Testis (tissue), 3 donors: ENCODE results near the gene SLC6A12. TPM values are rescaled to one million over a fixed set of nuclear protein-coding genes. Genes with fewer than 3 reads are reported as not detected.

Source experiments
- DNase-seq: peaks from one replicate; pipeline ENCODE4 v3.0.0-alpha.2; 2019
- H3K27ac ChIP-seq, 2 donors: fragments of 200-600 bp; sonication (generic); one replicate each; pipeline ENCODE4 v1.5.1; 2019
- H3K27me3 ChIP-seq: fragments of 200-600 bp; sonication (generic); one replicate; pipeline ENCODE4 v1.5.1; 2019
- H3K36me3 ChIP-seq: fragments of 200-600 bp; sonication (generic); one replicate; pipeline ENCODE4 v1.5.1; 2017; ENCODE audit warnings: low read depth; ENCODE audit errors: missing control alignments
- H3K4me1 ChIP-seq: fragments of 200-600 bp; sonication (generic); one replicate; pipeline ENCODE4 v1.5.1; 2019
- H3K4me3 ChIP-seq, 2 donors: fragments of 200-600 bp; sonication (generic); one replicate each; pipeline ENCODE4 v1.5.1; 2017 to 2019
- H3K9me3 ChIP-seq: fragments of 200-600 bp; sonication (generic); one replicate; pipeline ENCODE4 v1.5.1; 2017
- POLR2A ChIP-seq: fragments of 450-650 bp; IDR thresholded peaks from one replicate; pipeline ENCODE4 v1.6.1; 2017; ENCODE audit warnings: antibody characterized with exemption, mild to moderate bottlenecking, moderate library complexity
- WGBS, 2 donors: methylation state at CpG; one replicate each; pipeline ENCODE4 v1.1.5; 2018; 5-methylcytosine and 5-hydroxymethylcytosine counted together
- intact Hi-C: fragments of 100-400 bp; cut with DNase I; formaldehyde crosslinking; loops from one replicate; pipeline ENCODE4 v1.15.1; 2023; ENCODE audit warnings: low total_unique reads
- polyA plus RNA-seq: library from polyadenylated mRNA; stranded (reverse); fragments of 350-450 nt; fragmentation: Illumina TruSeq; extraction: RNeasy Lipid Tissue Mini Kit (QIAGEN cat#74804); gene quantifications from one replicate; pipeline ENCODE4 v1.2.3, GENCODE V29; 2014; ENCODE audit warnings: low read depth, low replicate concordance; ENCODE audit not compliant: insufficient read depth
- total RNA-seq, 2 donors: library from RNA; depleted of rRNA; stranded (reverse); fragments of >200 nt; gene quantifications; one replicate each; pipeline ENCODE4 v1.2.3, GENCODE V29; 2016
- TF ChIP-seq, protein P1 (sequence below), 3 experiments: fragments of 450-650 bp in 2 of 3; fragments of 200-600 bp in 1 of 3; sonication (generic) in 1 of 3; IDR thresholded peaks; one replicate each; pipeline ENCODE4 v1.5.1; 2016 to 2019; ENCODE audit warnings: antibody characterized with exemption in 3 of 3, mild to moderate bottlenecking in 2 of 3, moderate library complexity in 1 of 3

SLC6A12 gene
- total and polyA plus RNA-seq, 3 donors from 2014 or later, result 3.8 to 12.5 (median 6.4) TPM

DNA sequence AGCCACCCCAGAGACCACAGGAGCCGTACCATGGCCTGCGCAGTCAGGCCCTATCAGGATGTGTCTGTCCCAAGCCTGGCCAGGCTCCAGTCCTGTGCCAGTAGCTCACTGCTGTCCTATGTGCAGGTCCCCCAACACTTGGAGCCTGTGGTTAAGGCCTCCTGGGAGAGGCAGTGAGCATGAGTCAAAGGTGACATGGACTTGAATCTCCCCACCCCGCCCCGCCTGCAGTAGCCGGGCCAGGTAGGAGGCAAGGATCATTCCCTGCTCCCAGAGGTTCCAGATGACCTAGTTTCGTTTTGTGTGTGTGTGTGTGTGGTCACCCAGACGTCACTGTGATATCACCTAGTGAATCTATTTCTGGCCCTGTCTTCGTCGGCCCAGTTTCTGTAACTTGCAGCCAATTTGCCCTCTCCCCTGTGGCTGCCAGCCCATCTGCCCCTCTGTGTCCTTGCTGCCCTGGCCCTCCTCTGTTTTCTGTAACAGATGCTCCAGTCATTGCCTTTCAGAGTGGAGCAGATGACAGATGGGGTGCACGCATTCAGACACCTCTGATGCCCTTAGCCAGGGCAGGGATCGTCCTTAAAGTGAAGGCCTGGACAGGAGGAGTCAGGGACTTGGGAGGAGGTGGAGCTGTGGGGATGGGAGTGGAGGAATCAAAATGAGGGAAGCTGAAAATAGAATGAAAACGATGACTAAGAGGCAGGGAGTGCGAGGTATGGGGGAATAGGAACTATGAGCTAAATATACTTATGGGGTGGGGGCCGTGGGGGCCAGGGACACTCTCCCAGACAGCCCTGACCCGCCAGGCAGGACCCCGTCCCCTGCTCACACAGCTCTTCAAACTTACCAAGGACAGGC is 37.4 kb downstream of the SLC6A12 start:
- 56 to 69% methylated on average over 14 to 16 of the region's 16 CpGs for WGBS, 2 donors
- no peak overlapping the region for H3K4me3 ChIP-seq
- DNase-seq, result peak; percentile 69
- no peaks in the 10 kb centered on the region for H3K27me3 ChIP-seq
- no peaks in the 10 kb centered on the region for H3K9me3 ChIP-seq
- H3K36me3 ChIP-seq, result no peaks in the 10 kb centered on the region
- intact Hi-C loops, result no loop called here
- H3K4me1 ChIP-seq, result peaks cover 75% of the 10 kb centered on the region
- H3K27ac ChIP-seq, result peak overlapping the region; percentile 19 to 38
- TF ChIP-seq POLR2A, result no peak
- TF ChIP-seq, protein P1, sequence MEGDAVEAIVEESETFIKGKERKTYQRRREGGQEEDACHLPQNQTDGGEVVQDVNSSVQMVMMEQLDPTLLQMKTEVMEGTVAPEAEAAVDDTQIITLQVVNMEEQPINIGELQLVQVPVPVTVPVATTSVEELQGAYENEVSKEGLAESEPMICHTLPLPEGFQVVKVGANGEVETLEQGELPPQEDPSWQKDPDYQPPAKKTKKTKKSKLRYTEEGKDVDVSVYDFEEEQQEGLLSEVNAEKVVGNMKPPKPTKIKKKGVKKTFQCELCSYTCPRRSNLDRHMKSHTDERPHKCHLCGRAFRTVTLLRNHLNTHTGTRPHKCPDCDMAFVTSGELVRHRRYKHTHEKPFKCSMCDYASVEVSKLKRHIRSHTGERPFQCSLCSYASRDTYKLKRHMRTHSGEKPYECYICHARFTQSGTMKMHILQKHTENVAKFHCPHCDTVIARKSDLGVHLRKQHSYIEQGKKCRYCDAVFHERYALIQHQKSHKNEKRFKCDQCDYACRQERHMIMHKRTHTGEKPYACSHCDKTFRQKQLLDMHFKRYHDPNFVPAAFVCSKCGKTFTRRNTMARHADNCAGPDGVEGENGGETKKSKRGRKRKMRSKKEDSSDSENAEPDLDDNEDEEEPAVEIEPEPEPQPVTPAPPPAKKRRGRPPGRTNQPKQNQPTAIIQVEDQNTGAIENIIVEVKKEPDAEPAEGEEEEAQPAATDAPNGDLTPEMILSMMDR (IDR thresholded peaks at IDR 0.05), result no peak

DNA sequence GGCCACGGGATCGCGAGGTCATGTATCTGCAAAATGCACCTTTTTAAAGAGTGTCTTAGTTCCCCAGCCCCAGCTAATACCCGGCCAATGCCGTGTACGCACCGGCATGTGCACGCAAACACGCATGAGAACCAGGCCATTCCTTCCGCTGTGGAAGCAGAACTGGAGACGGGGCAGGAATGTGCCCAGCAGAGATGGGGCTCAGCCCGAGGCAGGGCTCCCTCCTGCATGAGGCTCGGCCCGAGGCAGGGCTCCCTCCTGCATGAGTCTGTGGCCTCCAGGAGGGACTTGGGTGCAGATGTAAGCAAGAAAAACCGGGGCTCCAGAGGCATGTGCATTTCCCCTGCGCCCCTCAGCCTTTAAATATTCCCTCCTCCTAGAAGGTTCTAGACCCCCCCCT is 38.2 kb downstream of the SLC6A12 start:
- H3K4me1 ChIP-seq, result peaks cover 78% of the 10 kb centered on the region
- peak overlapping the region; percentile 19 to 38 for H3K27ac ChIP-seq
- no peaks in the 10 kb centered on the region for H3K9me3 ChIP-seq
- no peak overlapping the region for H3K4me3 ChIP-seq
- WGBS, 2 donors, result 78 to 88% methylated on average over 8 to 16 of the region's 16 CpGs
- TF ChIP-seq, protein P1 (IDR thresholded peaks at IDR 0.05), result no peak
- no peak for TF ChIP-seq POLR2A
- H3K36me3 ChIP-seq, result no peaks in the 10 kb centered on the region
- no peak for DNase-seq
- H3K27me3 ChIP-seq, result no peaks in the 10 kb centered on the region
- intact Hi-C loops, result no loop called here

DNA sequence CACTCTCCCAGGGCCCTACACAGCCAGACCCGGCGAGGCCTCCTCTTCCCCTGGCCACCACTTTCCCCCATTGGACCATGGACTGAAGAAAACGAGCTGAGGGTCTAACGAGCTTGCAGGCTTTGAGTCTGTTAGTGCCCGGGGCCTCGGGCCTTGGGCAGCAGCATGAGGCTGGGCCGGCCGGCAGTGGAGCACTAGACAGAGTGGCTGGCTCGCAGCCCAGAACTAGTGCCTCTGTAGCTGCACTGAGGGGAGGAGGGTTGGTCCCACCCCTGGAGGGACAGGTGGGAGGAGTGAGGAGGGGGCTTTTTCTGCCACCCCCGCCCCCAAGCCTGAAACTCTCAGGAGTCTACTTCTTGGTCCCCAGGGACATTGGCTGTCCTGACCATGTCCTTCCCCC is 38.7 kb downstream of the SLC6A12 start:
- Histone ChIP-seq H3K36me3 (no peaks in the 10 kb centered on the region), H3K27me3 (no peaks in the 10 kb centered on the region), H3K4me1 (peaks cover 78% of the 10 kb centered on the region), H3K4me3 (no peak overlapping the region), H3K9me3 (no peaks in the 10 kb centered on the region), H3K27ac (peak overlapping the region; percentile 19 to 38)
- intact Hi-C loops, result no loop called here
- peak; percentile 81 for DNase-seq
- TF ChIP-seq, protein P1 (IDR thresholded peaks at IDR 0.05), result no peak
- TF ChIP-seq POLR2A, result no peak
- WGBS, 2 donors, result 32 to 54% methylated on average over 5 to 10 of the region's 10 CpGs

DNA sequence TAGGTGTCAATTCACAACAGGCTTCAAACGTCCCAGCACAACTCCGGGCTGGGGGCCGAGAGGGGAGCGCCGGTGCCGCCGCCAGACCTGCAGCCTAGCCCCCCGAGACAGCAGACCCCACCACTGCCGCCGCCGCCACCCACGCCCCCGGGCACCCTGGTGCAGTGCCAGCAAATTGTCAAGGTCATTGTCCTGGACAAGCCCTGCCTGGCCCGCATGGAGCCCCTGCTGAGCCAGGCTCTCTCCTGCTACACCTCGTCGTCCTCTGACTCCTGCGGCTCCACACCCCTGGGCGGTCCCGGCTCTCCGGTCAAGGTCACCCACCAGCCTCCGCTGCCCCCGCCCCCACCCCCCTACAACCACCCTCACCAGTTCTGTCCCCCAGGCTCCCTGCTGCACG is 39.4 kb downstream of the SLC6A12 start:
- H3K9me3 ChIP-seq, result no peaks in the 10 kb centered on the region
- H3K36me3 ChIP-seq, result no peaks in the 10 kb centered on the region
- H3K4me1 ChIP-seq, result peaks cover 76% of the 10 kb centered on the region
- peak overlapping the region; percentile 19 to 64 for H3K27ac ChIP-seq
- H3K4me3 ChIP-seq, result no peak overlapping the region
- H3K27me3 ChIP-seq, result no peaks in the 10 kb centered on the region
- 39 to 60% methylated on average over 2 to 21 of the region's 23 CpGs for WGBS, 2 donors
- TF ChIP-seq POLR2A, result no peak
- TF ChIP-seq, protein P1 (IDR thresholded peaks at IDR 0.05), result no peak
- DNase-seq, result no peak
- intact Hi-C loops, result no loop called here
